ENCODE results near the gene NR2C1.
"Not testable (repeated sequence)": the region's sequence is repeated elsewhere in the genome, so short reads cannot be mapped to it uniquely, and the experiment has no call there.

DNA sequence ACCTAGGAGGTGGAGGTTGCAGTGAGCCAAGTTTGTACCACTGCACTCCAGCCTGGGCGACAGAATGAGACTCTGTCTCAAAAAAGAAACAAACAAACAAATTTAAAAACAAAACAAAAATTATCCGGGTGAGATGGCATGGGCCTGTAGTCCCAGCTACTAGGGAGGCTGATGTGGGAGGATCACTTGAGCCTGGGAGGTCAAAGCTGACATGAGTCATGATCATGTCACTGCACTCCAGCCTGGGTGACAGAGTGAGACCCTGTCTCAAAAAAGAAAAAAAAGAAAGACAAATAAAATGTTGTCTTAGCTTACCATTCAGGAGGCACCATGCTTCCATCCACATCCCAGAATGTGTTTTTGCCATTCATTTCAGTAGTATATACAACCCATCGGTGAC is 79.6 kb downstream of the NR2C1 start:
- not testable (repeated sequence) for TF ChIP-seq HMGXB4 (CRISPR knock-in tag; IDR thresholded peaks at IDR 0.05); ZBTB21 (CRISPR knock-in tag; IDR thresholded peaks at IDR 0.05; ENCODE audit: borderline replicate concordance); USF2 (CRISPR knock-in tag; IDR thresholded peaks at IDR 0.05); FOXJ3 (CRISPR knock-in tag; IDR thresholded peaks at IDR 0.05; ENCODE audit: borderline replicate concordance); NR1H2 (CRISPR knock-in tag; IDR thresholded peaks at IDR 0.05); TEAD4 (CRISPR knock-in tag; IDR thresholded peaks at IDR 0.05); JUN (CRISPR knock-in tag; IDR thresholded peaks at IDR 0.05)
- TF ChIP-seq, protein P1, sequence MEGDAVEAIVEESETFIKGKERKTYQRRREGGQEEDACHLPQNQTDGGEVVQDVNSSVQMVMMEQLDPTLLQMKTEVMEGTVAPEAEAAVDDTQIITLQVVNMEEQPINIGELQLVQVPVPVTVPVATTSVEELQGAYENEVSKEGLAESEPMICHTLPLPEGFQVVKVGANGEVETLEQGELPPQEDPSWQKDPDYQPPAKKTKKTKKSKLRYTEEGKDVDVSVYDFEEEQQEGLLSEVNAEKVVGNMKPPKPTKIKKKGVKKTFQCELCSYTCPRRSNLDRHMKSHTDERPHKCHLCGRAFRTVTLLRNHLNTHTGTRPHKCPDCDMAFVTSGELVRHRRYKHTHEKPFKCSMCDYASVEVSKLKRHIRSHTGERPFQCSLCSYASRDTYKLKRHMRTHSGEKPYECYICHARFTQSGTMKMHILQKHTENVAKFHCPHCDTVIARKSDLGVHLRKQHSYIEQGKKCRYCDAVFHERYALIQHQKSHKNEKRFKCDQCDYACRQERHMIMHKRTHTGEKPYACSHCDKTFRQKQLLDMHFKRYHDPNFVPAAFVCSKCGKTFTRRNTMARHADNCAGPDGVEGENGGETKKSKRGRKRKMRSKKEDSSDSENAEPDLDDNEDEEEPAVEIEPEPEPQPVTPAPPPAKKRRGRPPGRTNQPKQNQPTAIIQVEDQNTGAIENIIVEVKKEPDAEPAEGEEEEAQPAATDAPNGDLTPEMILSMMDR (IDR thresholded peaks at IDR 0.05), result not testable (repeated sequence)
